Liver (tissue), 9 donors: Measurements from ENCODE around the gene SETBP1. TPM values are rescaled to one million over a fixed set of nuclear protein-coding genes. Genes with fewer than 3 reads are reported as not detected.

Source experiments
- DNase-seq: peaks from one replicate; pipeline ENCODE4 v3.0.0-alpha.2; 2017; ENCODE audit warnings: low spot score
- H3K27ac ChIP-seq, 2 donors: one replicate each; pipeline ENCODE4 v1.7.0; 2013; ENCODE audit warnings: inconsistent platforms in 2 of 2, low read length in 2 of 2, control low read depth in 1 of 2, low read depth in 1 of 2, mild to moderate bottlenecking in 1 of 2
- H3K27me3 ChIP-seq, 4 donors: one replicate each; pipeline versions ENCODE4 v1.6.1 to v1.7.0; 2013; ENCODE audit warnings: low read length in 3 of 4, inconsistent platforms in 1 of 4, mild to moderate bottlenecking in 1 of 4, moderate library complexity in 1 of 4; ENCODE audit not compliant: control insufficient read depth in 4 of 4, insufficient read depth in 4 of 4
- H3K36me3 ChIP-seq, 4 donors: one replicate each; pipeline versions ENCODE4 v1.6.1 to v1.7.0; 2013; ENCODE audit warnings: low read length in 3 of 4, mild to moderate bottlenecking in 3 of 4, low read depth in 1 of 4, moderate library complexity in 1 of 4; ENCODE audit not compliant: control insufficient read depth in 4 of 4, insufficient read depth in 3 of 4
- H3K4me1 ChIP-seq, 4 donors: one replicate each; pipeline versions ENCODE4 v1.6.1 to v1.7.0; 2013; ENCODE audit warnings: low read length in 3 of 4, mild to moderate bottlenecking in 3 of 4, moderate library complexity in 1 of 4; ENCODE audit not compliant: control insufficient read depth in 4 of 4, insufficient read depth in 4 of 4
- H3K4me3 ChIP-seq, 3 donors: one replicate each; pipeline versions ENCODE4 v1.6.1 to v1.7.0; 2013; ENCODE audit warnings: low read length in 3 of 3, control low read depth in 1 of 3, low read depth in 1 of 3, mild to moderate bottlenecking in 1 of 3
- H3K9ac ChIP-seq, 2 donors: one replicate each; pipeline ENCODE4 v1.7.0; 2013; ENCODE audit warnings: low read length in 2 of 2, mild to moderate bottlenecking in 2 of 2, moderate library complexity in 2 of 2, control low read depth in 1 of 2, low read depth in 1 of 2
- H3K9me3 ChIP-seq, 4 donors: one replicate each; pipeline versions ENCODE4 v1.6.1 to v1.7.0; 2013; ENCODE audit warnings: low read length in 3 of 4; ENCODE audit not compliant: control insufficient read depth in 4 of 4
- EGR1 ChIP-seq, 2 donors: IDR thresholded peaks; 2 replicates each; pipeline ENCODE4 v1.6.1; 2016 to 2018; ENCODE audit warnings: antibody characterized with exemption in 2 of 2, low read depth in 2 of 2
- FOXA1 ChIP-seq: IDR thresholded peaks from 2 replicates; pipeline ENCODE4 v1.6.1; 2016; ENCODE audit warnings: antibody characterized with exemption
- FOXA2 ChIP-seq: IDR thresholded peaks from 2 replicates; pipeline ENCODE4 v1.6.1; 2016; ENCODE audit warnings: antibody characterized with exemption
- GABPA ChIP-seq, 2 donors: IDR thresholded peaks in 1 of 2; conservative IDR thresholded peaks in 1 of 2; 2 replicates each; pipeline ENCODE4 v1.6.1; 2016; ENCODE audit warnings: antibody characterized with exemption in 2 of 2, mild to moderate bottlenecking in 1 of 2, moderate library complexity in 1 of 2
- HNF4A ChIP-seq, 2 donors: conservative IDR thresholded peaks; 2 replicates each; pipeline ENCODE4 v1.6.1; 2016; ENCODE audit warnings: antibody characterized with exemption in 2 of 2, mild to moderate bottlenecking in 2 of 2
- HNF4G ChIP-seq: IDR thresholded peaks from 2 replicates; pipeline ENCODE4 v1.6.1; 2016; ENCODE audit warnings: antibody characterized with exemption
- JUND ChIP-seq, 2 donors: IDR thresholded peaks; 2 replicates each; pipeline ENCODE4 v1.6.1; 2016; ENCODE audit warnings: antibody characterized with exemption in 2 of 2
- NR2F2 ChIP-seq: IDR thresholded peaks from 2 replicates; pipeline ENCODE4 v1.6.1; 2016; ENCODE audit warnings: antibody characterized with exemption
- RAD21 ChIP-seq, 2 donors: IDR thresholded peaks; 2 replicates each; pipeline ENCODE4 v1.6.1; 2016; ENCODE audit warnings: antibody characterized with exemption in 2 of 2, mild to moderate bottlenecking in 2 of 2
- RXRA ChIP-seq, 2 donors: IDR thresholded peaks; 2 replicates each; pipeline ENCODE4 v1.6.1; 2017 to 2018; ENCODE audit warnings: antibody characterized with exemption in 2 of 2, mild to moderate bottlenecking in 1 of 2
- SP1 ChIP-seq: IDR thresholded peaks from 2 replicates; pipeline ENCODE4 v1.6.1; 2018; ENCODE audit warnings: antibody characterized with exemption, mild to moderate bottlenecking
- TAF1 ChIP-seq: conservative IDR thresholded peaks from 2 replicates; pipeline ENCODE4 v1.6.1; 2016; ENCODE audit warnings: antibody characterized with exemption, mild to moderate bottlenecking
- YY1 ChIP-seq: IDR thresholded peaks from 2 replicates; pipeline ENCODE4 v1.6.1; 2016; ENCODE audit warnings: antibody characterized with exemption, mild to moderate bottlenecking
- WGBS: extraction: QIAGEN DNeasy Blood & Tissue Kit; methylation state at CpG from one replicate; pipeline ENCODE4 v1.1.7; 2013; 5-methylcytosine and 5-hydroxymethylcytosine counted together
- polyA plus RNA-seq, 2 donors: library from polyadenylated mRNA; stranded (reverse) in 1 of 2; unstranded in 1 of 2; fragments of 200-250 nt in 1 of 2; fragments of >200 nt in 1 of 2; fragmentation: Nextera tagmentation in 1 of 2; extraction: Ambion mirVana in 1 of 2; gene quantifications; one replicate each; pipeline versions ENCODE4 v1.2.1 to v1.2.3, GENCODE V29; 2013 to 2015
- total RNA-seq, 2 donors: library from RNA; depleted of rRNA; stranded (reverse); fragments of >200 nt; gene quantifications; one replicate each; pipeline ENCODE4 v1.2.3, GENCODE V29; 2014
- TF ChIP-seq, protein P1 (sequence below): IDR thresholded peaks from 2 replicates; pipeline ENCODE4 v1.6.1; 2016; ENCODE audit warnings: antibody characterized with exemption, mild to moderate bottlenecking
- TF ChIP-seq, protein P2 (sequence below): IDR thresholded peaks from 2 replicates; pipeline ENCODE4 v1.6.1; 2016; ENCODE audit warnings: antibody characterized with exemption
- TF ChIP-seq, protein P3 (sequence below): IDR thresholded peaks from 2 replicates; pipeline ENCODE4 v1.6.1; 2016; ENCODE audit warnings: antibody characterized with exemption
- TF ChIP-seq, protein P4 (sequence below): fragments of 150-350 bp; IDR thresholded peaks from 2 replicates; pipeline ENCODE4 v1.5.1; 2017; ENCODE audit warnings: improper control_type of control experiment, low read depth, low read length; ENCODE audit not compliant: missing input control
- TF ChIP-seq, protein P5 (sequence below): IDR thresholded peaks from 2 replicates; pipeline ENCODE4 v1.6.1; 2016; ENCODE audit warnings: antibody characterized with exemption
- donor health status: healthy.
- donor health status: healthy.
- donor health status: healthy.
- donor health status: healthy.
- donor health status: healthy.

The SETBP1 gene
- total and polyA plus RNA-seq, 4 donors = 2.5 to 15.8 (median 4.7) TPM

DNA sequence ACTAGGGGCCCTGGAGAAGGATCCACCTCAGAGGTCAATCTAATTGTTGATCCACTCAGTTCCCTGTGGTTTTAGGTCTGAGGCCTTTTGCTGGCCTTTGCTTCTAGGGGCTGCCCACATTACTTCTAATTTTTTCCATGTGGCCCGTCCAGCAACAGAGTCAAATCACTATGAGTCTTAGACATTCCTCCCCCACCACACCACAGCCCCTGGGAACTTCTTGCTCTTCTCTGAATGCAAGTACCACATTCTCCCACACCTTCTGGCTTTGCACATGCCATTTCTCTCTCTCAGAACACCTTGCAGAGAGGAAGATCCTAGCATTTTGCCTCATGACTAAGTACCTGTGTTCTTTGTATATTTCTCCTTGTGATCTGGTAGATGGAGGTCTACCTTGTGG, 286.9 kb downstream of the SETBP1 start:
- no peak overlapping the region for H3K9ac ChIP-seq
- no peak overlapping the region for H3K27ac ChIP-seq
- H3K36me3 ChIP-seq = no peaks in the 10 kb centered on the region
- H3K4me3 ChIP-seq = no peak overlapping the region
- H3K4me1 ChIP-seq = no peaks in the 10 kb centered on the region
- no peak for DNase-seq
- no peaks in the 10 kb centered on the region for H3K9me3 ChIP-seq
- H3K27me3 ChIP-seq = no peaks in the 10 kb centered on the region
- 96% methylated on average over 1 of the region's 1 CpG for WGBS
- TF ChIP-seq YY1 = no peak
- no peak for TF ChIP-seq GABPA (IDR thresholded peaks at IDR 0.05 in 1 of 2, conservative IDR thresholded peaks at IDR 0.05 in 1 of 2)
- TF ChIP-seq, protein P1, sequence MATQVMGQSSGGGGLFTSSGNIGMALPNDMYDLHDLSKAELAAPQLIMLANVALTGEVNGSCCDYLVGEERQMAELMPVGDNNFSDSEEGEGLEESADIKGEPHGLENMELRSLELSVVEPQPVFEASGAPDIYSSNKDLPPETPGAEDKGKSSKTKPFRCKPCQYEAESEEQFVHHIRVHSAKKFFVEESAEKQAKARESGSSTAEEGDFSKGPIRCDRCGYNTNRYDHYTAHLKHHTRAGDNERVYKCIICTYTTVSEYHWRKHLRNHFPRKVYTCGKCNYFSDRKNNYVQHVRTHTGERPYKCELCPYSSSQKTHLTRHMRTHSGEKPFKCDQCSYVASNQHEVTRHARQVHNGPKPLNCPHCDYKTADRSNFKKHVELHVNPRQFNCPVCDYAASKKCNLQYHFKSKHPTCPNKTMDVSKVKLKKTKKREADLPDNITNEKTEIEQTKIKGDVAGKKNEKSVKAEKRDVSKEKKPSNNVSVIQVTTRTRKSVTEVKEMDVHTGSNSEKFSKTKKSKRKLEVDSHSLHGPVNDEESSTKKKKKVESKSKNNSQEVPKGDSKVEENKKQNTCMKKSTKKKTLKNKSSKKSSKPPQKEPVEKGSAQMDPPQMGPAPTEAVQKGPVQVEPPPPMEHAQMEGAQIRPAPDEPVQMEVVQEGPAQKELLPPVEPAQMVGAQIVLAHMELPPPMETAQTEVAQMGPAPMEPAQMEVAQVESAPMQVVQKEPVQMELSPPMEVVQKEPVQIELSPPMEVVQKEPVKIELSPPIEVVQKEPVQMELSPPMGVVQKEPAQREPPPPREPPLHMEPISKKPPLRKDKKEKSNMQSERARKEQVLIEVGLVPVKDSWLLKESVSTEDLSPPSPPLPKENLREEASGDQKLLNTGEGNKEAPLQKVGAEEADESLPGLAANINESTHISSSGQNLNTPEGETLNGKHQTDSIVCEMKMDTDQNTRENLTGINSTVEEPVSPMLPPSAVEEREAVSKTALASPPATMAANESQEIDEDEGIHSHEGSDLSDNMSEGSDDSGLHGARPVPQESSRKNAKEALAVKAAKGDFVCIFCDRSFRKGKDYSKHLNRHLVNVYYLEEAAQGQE = no peak
- no peak for TF ChIP-seq SP1
- TF ChIP-seq FOXA2 = no peak
- no peak for TF ChIP-seq RAD21 (IDR thresholded peaks at IDR 0.05)
- TF ChIP-seq JUND (IDR thresholded peaks at IDR 0.05) = no peak
- TF ChIP-seq FOXA1 = no peak
- TF ChIP-seq RXRA (IDR thresholded peaks at IDR 0.05) = no peak
- no peak for TF ChIP-seq NR2F2
- TF ChIP-seq, protein P2, sequence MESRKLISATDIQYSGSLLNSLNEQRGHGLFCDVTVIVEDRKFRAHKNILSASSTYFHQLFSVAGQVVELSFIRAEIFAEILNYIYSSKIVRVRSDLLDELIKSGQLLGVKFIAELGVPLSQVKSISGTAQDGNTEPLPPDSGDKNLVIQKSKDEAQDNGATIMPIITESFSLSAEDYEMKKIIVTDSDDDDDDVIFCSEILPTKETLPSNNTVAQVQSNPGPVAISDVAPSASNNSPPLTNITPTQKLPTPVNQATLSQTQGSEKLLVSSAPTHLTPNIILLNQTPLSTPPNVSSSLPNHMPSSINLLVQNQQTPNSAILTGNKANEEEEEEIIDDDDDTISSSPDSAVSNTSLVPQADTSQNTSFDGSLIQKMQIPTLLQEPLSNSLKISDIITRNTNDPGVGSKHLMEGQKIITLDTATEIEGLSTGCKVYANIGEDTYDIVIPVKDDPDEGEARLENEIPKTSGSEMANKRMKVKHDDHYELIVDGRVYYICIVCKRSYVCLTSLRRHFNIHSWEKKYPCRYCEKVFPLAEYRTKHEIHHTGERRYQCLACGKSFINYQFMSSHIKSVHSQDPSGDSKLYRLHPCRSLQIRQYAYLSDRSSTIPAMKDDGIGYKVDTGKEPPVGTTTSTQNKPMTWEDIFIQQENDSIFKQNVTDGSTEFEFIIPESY = no peak
- TF ChIP-seq HNF4A (conservative IDR thresholded peaks at IDR 0.05) = no peak
- no peak for TF ChIP-seq HNF4G
- no peak for TF ChIP-seq EGR1 (IDR thresholded peaks at IDR 0.05; ENCODE audit: low read depth in 2 of 2)
- TF ChIP-seq, protein P3, sequence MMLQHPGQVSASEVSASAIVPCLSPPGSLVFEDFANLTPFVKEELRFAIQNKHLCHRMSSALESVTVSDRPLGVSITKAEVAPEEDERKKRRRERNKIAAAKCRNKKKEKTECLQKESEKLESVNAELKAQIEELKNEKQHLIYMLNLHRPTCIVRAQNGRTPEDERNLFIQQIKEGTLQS = no peak
- TF ChIP-seq, protein P4, sequence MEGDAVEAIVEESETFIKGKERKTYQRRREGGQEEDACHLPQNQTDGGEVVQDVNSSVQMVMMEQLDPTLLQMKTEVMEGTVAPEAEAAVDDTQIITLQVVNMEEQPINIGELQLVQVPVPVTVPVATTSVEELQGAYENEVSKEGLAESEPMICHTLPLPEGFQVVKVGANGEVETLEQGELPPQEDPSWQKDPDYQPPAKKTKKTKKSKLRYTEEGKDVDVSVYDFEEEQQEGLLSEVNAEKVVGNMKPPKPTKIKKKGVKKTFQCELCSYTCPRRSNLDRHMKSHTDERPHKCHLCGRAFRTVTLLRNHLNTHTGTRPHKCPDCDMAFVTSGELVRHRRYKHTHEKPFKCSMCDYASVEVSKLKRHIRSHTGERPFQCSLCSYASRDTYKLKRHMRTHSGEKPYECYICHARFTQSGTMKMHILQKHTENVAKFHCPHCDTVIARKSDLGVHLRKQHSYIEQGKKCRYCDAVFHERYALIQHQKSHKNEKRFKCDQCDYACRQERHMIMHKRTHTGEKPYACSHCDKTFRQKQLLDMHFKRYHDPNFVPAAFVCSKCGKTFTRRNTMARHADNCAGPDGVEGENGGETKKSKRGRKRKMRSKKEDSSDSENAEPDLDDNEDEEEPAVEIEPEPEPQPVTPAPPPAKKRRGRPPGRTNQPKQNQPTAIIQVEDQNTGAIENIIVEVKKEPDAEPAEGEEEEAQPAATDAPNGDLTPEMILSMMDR = no peak
- no peak for TF ChIP-seq TAF1
- TF ChIP-seq, protein P5, sequence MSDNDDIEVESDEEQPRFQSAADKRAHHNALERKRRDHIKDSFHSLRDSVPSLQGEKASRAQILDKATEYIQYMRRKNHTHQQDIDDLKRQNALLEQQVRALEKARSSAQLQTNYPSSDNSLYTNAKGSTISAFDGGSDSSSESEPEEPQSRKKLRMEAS = no peak
